GM08714 (cell line): Measurements from ENCODE around the gene GBX2.

ENCODE experiments used
- H3K4me3 ChIP-seq: fragments of 200-500 bp; sonication (Bioruptor generic); 2 replicates; pipeline ENCODE4 v1.5.1; 2014; ENCODE audit warnings: mild to moderate bottlenecking, low read length, inconsistent platforms
- ZNF274 ChIP-seq: IDR thresholded peaks from 2 replicates; pipeline ENCODE4 v1.6.1; 2012; ENCODE audit warnings: mild to moderate bottlenecking, low read depth, low read length

Gene GBX2

DNA sequence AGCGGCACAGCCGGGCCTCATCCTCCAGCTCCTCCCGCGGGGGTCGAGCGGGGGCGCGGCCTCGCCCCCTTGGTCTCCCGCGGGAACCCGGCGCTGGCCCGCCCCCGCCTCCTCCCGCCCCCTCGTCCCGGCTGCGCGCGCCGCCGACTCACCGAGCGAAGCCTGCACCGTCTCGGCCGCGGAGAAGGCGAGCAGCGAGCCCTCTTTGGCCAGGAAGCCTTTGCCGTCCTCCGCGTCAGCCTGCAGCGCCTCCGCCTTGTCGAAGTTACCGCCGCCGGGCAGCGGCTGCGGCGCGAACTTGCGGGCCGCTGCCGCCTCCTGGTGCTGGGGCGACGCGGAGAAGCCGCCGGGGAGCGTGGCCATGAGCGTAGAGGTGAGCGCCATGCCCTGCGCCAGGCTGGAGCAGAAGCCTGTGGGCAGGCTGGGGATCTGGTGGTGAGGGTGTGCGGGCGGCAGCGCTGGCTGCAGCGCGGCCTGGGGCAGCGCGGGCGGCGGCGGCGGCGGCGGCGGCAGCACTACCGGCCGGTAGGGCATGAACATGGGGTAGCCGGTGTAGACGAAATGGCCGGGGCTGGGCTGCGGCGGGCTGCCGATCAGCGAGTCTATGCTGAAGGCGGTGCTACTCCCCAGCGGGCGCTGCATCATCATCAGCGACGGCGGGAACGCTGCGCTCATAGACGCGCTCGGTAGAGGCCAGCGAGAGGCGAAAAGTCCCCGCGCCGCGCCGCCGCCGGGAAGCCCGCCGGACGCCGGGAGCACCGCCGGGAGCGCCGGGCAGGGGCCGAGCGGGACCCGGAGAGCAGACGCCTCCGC is 683 bp downstream of the GBX2 start:
- no peak overlapping the region for H3K4me3 ChIP-seq
- TF ChIP-seq ZNF274 = no peak

DNA sequence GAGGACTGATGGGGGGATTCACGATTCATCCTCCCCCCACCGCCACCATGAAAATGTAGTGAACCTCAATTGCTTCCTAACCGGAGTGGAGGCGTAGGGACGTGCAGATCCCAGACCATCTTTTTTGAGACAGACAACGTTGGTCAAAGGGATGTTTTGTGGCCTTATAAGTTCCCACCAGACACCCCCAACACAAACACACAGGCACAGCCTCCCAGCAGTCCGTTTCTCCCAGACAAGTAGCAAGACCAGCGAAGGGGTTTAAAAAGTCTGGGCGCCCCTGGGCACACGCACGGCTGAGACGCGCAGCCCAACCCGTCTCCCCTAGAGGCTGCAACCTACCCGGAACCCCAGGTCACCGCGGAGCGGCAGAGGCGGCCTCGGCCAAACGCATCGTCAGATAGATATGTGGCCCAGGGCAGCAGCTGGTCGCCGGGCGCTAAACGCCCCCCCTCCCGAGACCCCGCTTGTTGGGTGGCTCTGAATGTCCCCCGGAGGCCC is 1.3 kb downstream of the GBX2 start:
- TF ChIP-seq ZNF274 = no peak
- H3K4me3 ChIP-seq = no peak overlapping the region

DNA sequence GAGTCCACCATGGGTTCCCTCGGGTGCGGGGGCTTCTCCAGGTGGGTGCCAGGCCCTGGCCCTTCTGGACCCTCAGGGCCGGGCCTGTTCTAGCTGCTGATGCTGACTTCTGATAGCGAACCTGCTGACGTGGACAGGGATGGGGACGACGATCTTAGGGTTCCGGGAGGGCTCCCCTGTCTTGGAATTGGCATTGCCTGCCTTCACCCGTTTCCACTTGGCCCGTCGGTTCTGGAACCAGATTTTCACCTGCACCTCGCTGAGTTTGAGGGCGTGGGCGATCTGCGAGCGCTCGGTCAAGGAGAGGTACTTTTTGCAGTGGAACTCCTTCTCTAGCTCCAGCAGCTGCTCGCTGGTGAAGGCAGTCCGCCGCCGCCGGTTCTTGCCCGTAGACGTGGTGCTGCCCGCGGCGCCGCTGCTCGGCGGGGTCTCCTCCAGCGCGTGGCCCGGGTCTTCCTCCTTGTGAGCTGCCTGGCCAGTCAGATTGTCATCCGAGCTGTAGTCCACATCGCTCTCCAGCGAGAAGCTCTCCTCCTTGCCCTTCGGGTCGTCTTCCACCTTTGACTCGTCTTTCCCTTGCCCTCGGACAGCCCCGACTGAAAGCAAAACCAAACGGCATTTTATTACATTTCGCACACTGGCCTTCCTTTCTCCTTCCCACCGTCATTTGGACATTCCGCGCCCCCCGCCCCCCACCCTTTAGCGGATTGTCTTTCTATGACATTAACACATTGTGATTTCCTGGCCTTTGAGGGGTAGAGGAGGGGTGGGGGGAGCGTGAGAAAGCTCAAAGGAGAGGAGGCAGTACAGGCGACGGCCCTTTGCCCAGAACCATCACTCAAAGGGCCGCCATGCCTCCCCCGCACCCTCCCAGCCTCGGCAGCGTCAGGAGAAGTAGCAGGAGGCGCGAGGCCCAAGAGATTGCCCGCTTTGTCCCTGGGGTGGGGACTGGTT is 2.1 kb downstream of the GBX2 start:
- no peak for TF ChIP-seq ZNF274
- no peak overlapping the region for H3K4me3 ChIP-seq

DNA sequence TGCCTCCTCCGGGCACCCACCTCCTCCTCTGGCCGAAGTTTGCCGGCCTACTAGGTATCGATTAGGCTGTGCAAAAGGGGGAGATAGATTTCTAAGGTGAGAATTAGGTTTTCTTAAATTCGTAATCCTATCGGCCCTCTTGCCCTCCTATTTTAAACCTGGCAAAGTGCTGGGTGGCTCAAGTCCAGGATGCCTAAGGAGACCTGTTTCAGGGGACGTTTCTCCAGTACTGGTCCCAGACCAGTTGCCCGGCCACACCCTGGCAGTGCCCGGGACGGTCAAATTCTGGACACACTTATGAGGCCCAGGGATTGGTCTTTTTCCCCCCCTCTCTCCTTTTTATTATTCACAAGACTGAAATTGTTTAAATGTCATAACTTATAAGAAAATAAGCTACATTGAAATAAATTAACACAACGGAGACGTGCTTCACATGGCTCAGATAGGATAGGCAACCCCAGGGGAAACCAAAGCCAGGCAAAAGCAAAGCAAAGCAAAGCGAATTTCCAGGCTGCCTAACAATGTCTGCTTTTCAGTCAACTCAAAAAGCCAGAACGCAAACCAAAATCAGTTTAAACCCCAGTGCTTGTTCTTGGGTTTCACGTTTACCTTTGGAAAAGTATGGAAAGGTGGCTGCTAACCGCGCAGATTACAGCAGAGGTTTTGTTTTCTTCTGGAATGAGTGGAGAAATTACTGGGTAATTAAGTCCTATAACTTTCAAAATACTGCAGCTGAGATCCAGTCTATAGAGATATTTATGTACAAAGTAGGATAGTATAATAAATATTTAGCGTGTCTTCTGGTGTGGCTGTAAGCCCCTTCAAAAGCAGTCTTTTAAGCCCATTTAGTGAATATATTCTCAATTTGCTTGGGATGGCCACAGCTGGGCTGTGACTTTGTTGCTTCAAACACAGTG is 3.0 kb downstream of the GBX2 start:
- H3K4me3 ChIP-seq = no peak overlapping the region
- no peak for TF ChIP-seq ZNF274

DNA sequence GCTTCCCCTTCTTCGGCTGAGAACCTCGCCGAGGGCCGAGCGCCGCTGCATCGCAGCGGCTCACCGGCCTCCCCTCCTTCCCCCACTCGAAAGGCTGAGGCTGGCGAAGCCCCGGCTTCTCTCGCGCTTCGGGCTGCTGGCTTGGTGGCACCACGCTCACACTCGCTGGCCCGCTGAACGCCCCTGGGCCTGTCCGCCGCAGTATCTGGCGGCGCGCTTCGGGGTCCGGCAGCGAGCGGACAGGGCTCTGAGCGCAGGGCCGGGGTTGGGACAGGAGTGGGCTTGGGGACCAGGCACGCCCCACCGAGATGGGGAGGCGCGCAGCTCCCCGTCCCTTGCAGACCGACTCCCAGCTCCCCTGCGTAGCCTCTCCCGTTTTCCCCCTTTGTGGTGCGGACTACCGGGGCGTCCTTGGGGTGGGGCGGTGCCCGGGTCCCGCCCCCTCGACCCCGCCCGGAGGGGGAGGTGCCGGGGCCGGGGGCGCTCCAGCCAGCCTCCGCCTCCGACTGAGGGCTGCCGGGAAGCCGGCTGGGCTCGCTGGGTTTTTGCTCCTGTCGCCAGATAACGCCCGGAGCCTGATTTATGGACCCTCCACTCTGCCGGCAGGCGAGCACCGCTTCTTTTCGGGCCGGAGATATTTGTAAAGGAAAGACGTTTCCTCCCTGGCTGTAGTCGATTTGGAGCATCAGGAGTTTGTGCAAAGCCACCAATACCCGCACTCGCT is 3.8 kb downstream of the GBX2 start:
- no peak for TF ChIP-seq ZNF274
- no peak overlapping the region for H3K4me3 ChIP-seq

DNA sequence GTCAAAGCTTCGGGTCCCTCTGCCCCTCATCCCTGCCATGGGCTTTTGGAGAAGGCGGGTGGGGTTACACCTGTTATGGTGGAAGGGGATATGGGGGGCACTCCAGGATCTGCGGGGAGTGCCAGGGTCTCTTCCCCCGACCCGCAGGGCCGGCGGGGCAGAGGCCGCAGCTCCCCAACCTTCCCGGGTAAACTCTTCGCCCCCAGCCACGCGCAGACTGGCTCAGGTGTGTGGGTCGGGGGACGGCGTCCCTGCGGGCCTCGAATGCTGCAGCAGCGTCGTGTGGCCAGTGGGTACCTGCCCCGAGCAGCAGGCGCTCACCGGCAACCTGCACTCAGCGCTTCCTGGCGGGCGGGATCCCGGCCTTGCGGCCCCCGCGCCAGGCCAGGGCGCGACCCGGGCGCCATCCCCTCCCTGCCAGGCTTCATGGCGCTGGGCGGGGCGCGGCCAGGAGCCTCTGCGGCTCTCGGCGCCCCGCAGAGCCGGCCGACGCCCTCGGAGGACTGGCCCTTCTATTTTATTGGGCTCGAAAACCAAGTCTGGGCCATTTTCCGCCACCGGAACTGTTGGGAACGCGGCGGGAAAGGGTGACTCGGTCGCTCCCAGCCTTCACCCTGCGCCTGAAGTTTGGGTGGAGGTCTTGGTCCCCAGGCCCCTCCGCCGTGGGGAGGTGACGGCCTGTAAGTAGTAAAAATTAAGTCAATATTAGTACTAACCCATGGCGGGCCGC is 4.5 kb downstream of the GBX2 start:
- H3K4me3 ChIP-seq = no peak overlapping the region

DNA sequence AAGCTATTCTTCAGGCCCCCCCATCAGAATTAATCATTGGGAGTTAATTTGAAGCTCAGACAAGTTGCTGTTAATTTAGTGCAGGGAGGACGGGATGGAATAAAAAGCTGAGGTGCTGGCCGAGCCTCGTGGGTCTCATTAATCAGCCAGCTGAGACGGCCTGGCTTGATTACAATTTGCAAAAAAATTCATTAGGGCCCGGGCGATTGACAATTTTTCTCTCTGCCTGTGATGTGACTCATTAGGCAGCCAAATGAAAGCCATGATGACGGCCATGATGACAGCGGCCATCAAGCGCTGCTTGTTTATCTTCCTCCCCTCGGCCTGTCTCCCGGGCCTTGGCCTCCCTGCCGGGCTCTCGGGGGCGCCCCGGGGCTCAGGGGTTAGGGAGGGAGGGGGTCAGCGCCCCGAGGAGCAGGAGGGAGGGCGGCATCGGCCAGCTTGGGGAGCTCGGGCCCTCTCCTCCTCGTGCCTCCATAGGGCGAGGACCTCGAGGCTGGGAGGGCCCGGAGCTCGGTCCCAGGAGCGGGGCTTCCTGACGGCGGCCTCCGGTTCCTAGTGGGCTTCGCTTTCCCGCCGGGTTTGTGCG is 5.2 kb downstream of the GBX2 start:
- TF ChIP-seq ZNF274 = no peak
- H3K4me3 ChIP-seq = no peak overlapping the region

More for the DNA sequence above, 4.5 kb downstream of the GBX2 start:
- TF ChIP-seq ZNF274 = no peak

DNA sequence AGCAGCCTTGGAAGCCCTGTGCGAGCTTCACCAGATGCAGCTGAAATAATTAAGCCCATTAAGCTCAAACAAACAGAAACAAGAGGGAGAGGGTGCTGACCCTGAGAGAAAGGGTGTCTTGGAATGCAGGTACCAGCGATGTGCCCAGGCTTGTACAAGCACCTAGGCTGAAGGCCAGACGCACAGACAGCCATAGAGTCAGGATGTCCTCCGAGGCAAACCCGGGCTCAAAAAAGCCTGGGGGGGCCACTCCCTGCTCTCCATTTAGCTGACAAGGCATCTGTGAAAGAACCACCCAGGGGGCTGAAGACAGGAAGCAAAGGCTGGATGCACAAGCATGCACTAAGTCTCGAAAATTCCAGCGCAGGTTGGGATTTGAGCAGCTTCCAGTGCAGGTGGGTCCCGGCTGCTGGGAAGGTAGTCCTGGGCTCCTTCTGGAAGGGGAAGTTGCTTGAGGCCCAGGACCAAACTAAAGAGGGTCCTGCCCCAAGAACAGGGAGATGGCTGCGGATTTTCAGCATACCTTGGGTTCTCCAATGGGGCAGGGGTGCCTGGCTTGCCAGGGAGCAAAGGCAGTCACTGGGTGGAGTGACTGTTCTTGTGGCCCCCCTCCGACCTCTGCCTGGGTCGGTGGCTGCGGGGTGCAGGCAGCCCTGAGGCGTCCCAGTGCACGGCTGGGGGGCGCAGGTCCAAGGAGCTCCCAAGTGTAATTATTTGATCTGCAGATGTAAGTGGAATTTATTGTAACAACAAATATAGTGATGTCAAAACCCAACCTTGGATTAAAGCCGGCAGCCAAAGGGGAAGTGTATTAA is 5.9 kb downstream of the GBX2 start:
- TF ChIP-seq ZNF274 = no peak

DNA sequence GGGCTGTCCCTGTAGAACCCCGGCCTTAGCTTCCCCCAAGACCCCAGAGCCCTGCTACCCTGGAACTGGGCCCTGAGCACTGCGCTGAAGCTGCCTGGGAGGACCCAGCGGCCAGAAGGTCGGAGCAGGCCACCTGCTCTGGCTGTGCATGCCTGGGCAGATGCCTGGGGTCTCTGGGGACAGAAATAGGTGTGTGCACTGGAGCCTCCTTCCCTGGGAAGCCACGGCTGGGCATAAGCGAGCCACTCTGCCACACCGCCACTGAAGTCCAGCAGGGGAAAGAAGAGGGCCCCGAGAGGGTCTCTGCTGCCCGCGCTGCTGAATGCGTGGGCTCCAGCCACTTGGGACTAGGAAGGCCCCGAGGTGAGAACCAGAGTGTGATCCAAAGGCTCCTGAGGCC is 6.7 kb downstream of the GBX2 start:
- TF ChIP-seq ZNF274 = no peak

More for the DNA sequence above, 5.9 kb downstream of the GBX2 start:
- no peak overlapping the region for H3K4me3 ChIP-seq

DNA sequence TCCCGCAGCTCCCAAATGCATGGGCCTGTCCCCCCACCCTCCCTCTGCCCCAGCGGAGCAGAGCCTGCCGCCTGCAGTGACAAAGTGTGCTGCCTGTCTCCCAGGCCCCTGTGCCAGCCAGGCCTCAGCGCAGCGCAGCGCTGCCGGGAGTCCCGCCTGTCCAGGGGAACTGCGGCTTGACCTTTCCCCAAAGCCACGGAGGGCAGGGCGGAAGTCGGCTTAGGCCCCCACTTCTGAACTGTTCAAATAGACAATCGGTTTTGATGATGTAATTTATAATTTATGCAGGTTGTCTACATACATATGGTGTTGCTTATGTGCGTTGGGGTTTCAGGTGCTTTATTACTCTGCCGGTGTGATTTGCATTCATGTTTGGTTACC is 7.1 kb downstream of the GBX2 start:
- no peak for TF ChIP-seq ZNF274
- no peak overlapping the region for H3K4me3 ChIP-seq

More for the DNA sequence above, 6.7 kb downstream of the GBX2 start:
- H3K4me3 ChIP-seq = no peak overlapping the region

DNA sequence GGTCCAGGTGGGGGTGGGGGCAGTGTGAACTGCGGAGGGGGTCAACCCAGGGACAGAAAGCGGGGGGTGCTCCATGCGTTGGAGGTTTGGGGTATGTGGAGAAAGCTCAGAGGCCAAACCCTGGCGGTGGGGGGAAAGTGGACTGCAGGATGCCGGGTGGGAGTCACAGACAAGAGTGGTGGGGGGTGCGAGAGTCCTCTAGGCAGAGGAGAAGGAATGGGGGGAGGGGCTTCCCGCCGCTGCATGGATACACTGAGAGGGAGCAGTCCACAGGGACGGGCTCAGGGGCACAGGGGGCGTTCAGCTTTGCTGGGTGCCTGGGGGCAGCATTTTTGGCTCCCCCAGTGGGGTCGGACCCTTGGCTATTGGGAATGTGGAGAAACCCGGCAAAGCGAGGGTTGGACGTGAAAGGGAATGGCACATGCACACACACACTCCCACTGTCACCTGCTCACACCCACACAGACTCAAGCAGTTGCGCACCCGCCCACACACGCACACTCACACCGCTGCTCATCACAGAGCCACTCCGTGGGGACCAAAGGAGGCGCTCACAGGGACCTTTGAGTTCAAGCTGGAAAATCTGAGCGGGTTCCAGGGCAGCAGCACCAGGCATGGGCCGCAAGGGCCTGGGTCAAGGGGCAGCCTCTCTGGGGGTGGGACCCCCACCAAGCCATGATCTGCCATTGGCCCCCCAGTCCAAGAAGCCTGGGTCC is 7.7 kb downstream of the GBX2 start:
- no peak for TF ChIP-seq ZNF274
- H3K4me3 ChIP-seq = no peak overlapping the region
